Measurements from ENCODE around the gene ERI3. TPM values are rescaled to one million over a fixed set of nuclear protein-coding genes. Genes with fewer than 3 reads are reported as not detected.

The ERI3 gene
- polyA plus RNA-seq, 1 donor from 2014 or later = 92.5 TPM

DNA sequence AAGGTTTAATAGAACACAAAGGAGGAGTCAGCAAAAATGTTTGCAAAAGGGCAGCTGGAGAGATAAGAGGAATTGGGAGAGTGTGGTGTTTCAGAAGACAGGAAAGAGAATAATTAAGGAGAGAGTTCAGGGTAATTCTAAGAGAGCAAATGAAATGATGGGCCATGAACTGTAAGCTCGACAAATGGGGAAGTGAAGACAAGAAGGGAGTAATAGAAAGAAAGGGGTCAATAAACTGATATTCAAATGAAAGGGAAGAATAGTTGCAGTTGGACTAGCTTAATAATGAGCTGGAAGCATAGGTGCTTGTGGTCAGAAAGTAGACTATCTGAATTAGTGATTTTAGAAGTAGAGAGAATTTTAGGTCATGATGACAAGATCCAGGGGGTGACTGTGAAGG lies 34.4 kb upstream of the ERI3 start:
- H3F3A ChIP-seq (ENCODE audit: insufficient read depth, low read length, poor library complexity, severe bottlenecking) = no peaks in the 10 kb centered on the region
- no peaks in the 10 kb centered on the region for H3K9me3 ChIP-seq (ENCODE audit: low read length)
- H3K4me2 ChIP-seq (ENCODE audit: low read length) = no peak overlapping the region
- H3K9me2 ChIP-seq (ENCODE audit: insufficient read depth, low read length) = no peaks in the 10 kb centered on the region
- H3K36me3 ChIP-seq (ENCODE audit: insufficient read depth, low read length) = no peaks in the 10 kb centered on the region
- H3K9ac ChIP-seq (ENCODE audit: low read length) = no peak overlapping the region
- H2AFZ ChIP-seq (ENCODE audit: low read depth, low read length) = no peak overlapping the region
- H3K27me3 ChIP-seq (ENCODE audit: insufficient read depth, low read depth, low read length) = no peaks in the 10 kb centered on the region
- TF ChIP-seq SMC3 (conservative IDR thresholded peaks at IDR 0.05; ENCODE audit: poor library complexity) = no peak
- TF ChIP-seq EP300 (conservative IDR thresholded peaks at IDR 0.05; ENCODE audit: poor library complexity, severe bottlenecking) = no peak
- TF ChIP-seq EZH2 (IDR thresholded peaks at IDR 0.05; ENCODE audit: borderline replicate concordance, insufficient read depth, low read length, poor library complexity, severe bottlenecking) = no peak
- TF ChIP-seq, protein P1, sequence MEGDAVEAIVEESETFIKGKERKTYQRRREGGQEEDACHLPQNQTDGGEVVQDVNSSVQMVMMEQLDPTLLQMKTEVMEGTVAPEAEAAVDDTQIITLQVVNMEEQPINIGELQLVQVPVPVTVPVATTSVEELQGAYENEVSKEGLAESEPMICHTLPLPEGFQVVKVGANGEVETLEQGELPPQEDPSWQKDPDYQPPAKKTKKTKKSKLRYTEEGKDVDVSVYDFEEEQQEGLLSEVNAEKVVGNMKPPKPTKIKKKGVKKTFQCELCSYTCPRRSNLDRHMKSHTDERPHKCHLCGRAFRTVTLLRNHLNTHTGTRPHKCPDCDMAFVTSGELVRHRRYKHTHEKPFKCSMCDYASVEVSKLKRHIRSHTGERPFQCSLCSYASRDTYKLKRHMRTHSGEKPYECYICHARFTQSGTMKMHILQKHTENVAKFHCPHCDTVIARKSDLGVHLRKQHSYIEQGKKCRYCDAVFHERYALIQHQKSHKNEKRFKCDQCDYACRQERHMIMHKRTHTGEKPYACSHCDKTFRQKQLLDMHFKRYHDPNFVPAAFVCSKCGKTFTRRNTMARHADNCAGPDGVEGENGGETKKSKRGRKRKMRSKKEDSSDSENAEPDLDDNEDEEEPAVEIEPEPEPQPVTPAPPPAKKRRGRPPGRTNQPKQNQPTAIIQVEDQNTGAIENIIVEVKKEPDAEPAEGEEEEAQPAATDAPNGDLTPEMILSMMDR (IDR thresholded peaks at IDR 0.05; ENCODE audit: poor library complexity, severe bottlenecking) = no peak
- TF ChIP-seq REST (IDR thresholded peaks at IDR 0.05; ENCODE audit: borderline replicate concordance) = no peak
- TF ChIP-seq POLR2AphosphoS5 (IDR thresholded peaks at IDR 0.05) = no peak
- no peak for TF ChIP-seq RAD21 (conservative IDR thresholded peaks at IDR 0.05)
- no peak for TF ChIP-seq TAF1 (IDR thresholded peaks at IDR 0.05; ENCODE audit: low read depth)
- no peak for TF ChIP-seq MXI1 (conservative IDR thresholded peaks at IDR 0.05; ENCODE audit: poor library complexity, severe bottlenecking)
- no peaks in the 10 kb centered on the region for H4K20me1 ChIP-seq (ENCODE audit: insufficient read depth)
- no peak overlapping the region for H3K4me3 ChIP-seq (ENCODE audit: low read length)
- no peak overlapping the region for H3K27ac ChIP-seq (ENCODE audit: low read length)
- no peaks in the 10 kb centered on the region for H3K79me2 ChIP-seq (replicated peaks; ENCODE audit: insufficient read depth, low read length)

DNA sequence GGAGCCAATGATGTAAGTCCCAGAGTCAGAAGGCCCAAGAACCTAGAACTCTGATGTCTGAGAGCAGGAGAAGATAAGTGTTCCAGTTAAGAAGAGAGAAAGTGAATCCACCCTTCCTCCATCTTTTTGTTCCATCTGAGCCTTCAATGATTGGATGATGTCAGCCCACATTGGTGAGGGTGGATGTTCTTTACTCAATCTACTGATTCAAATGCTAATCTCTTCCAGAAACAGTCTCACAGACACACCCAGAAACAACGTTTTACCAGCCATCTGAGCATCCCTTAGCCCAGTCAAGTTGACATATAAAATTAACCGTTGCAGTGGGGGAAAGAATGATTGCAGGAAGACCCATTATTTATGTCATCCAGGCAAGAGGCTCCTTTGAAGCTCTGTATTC lies 33.5 kb upstream of the ERI3 start:
- Histone ChIP-seq H3K27ac (ENCODE audit: low read length) (no peak overlapping the region), H3K79me2 (replicated peaks; ENCODE audit: insufficient read depth, low read length) (no peaks in the 10 kb centered on the region), H3K27me3 (ENCODE audit: insufficient read depth, low read depth, low read length) (no peaks in the 10 kb centered on the region), H4K20me1 (ENCODE audit: insufficient read depth) (no peaks in the 10 kb centered on the region), H3K9me2 (ENCODE audit: insufficient read depth, low read length) (no peaks in the 10 kb centered on the region), H2AFZ (ENCODE audit: low read depth, low read length) (no peak overlapping the region), H3K4me2 (ENCODE audit: low read length) (no peak overlapping the region), H3K36me3 (ENCODE audit: insufficient read depth, low read length) (no peaks in the 10 kb centered on the region), H3F3A (ENCODE audit: insufficient read depth, low read length, poor library complexity, severe bottlenecking) (no peaks in the 10 kb centered on the region), H3K9me3 (ENCODE audit: low read length) (no peaks in the 10 kb centered on the region), H3K4me3 (ENCODE audit: low read length) (no peak overlapping the region), H3K9ac (ENCODE audit: low read length) (no peak overlapping the region)
- TF ChIP-seq, protein P1 (IDR thresholded peaks at IDR 0.05; ENCODE audit: poor library complexity, severe bottlenecking) = no peak
- TF ChIP-seq EP300 (conservative IDR thresholded peaks at IDR 0.05; ENCODE audit: poor library complexity, severe bottlenecking) = no peak
- TF ChIP-seq EZH2 (IDR thresholded peaks at IDR 0.05; ENCODE audit: borderline replicate concordance, insufficient read depth, low read length, poor library complexity, severe bottlenecking) = no peak
- no peak for TF ChIP-seq TAF1 (IDR thresholded peaks at IDR 0.05; ENCODE audit: low read depth)
- no peak for TF ChIP-seq POLR2AphosphoS5 (IDR thresholded peaks at IDR 0.05)
- TF ChIP-seq MXI1 (conservative IDR thresholded peaks at IDR 0.05; ENCODE audit: poor library complexity, severe bottlenecking) = no peak
- TF ChIP-seq REST (IDR thresholded peaks at IDR 0.05; ENCODE audit: borderline replicate concordance) = no peak
- no peak for TF ChIP-seq SMC3 (conservative IDR thresholded peaks at IDR 0.05; ENCODE audit: poor library complexity)
- no peak for TF ChIP-seq RAD21 (conservative IDR thresholded peaks at IDR 0.05)
